DMS53 treated with DMSO at 0.1 percent for 48 hours (cell line): ENCODE data around the gene ART5.
"Not testable (repeated sequence)": the region's sequence is repeated elsewhere in the genome, so short reads cannot be mapped to it uniquely, and the experiment has no call there.

Experiments used
- DNase-seq: peaks from one replicate; lab custom pipeline; 2025; ENCODE audit not compliant: unreplicated experiment; lab: John Stamatoyannopoulos, UW

Gene ART5

GRCh38 chr11:3622521-3622920 is 19.3 kb downstream of the ART5 start:
- no peak for DNase-seq

- DNase-seq, result no peak
These were observed 23.8 kb downstream of the ART5 start for GRCh38 chr11:3617990-3618389.

GRCh38 chr11:3616721-3617460 is 24.9 kb downstream of the ART5 start:
- no peak for DNase-seq

GRCh38 chr11:3615998-3616397 is 25.8 kb downstream of the ART5 start:
- DNase-seq, result no peak

GRCh38 chr11:3614742-3615171 is 27.0 kb downstream of the ART5 start:
- DNase-seq, result no peak

- no peak for DNase-seq
These were observed 27.6 kb downstream of the ART5 start for GRCh38 chr11:3613998-3614741.

GRCh38 chr11:3611976-3612678 is 29.7 kb downstream of the ART5 start:
- DNase-seq, result no peak

- DNase-seq, result no peak
These were observed 30.9 kb downstream of the ART5 start for GRCh38 chr11:3610846-3611245.

- peak; percentile 45 for DNase-seq
These were observed 32.2 kb downstream of the ART5 start for GRCh38 chr11:3609416-3610265.

- no peak for DNase-seq
These were observed 36.0 kb downstream of the ART5 start for GRCh38 chr11:3605771-3606203.

- DNase-seq, result no peak
These were observed 36.5 kb downstream of the ART5 start for GRCh38 chr11:3605283-3605662.

- DNase-seq, result no peak
These were observed 37.6 kb downstream of the ART5 start for GRCh38 chr11:3604167-3604566.

- not testable (repeated sequence) for DNase-seq
These were observed 41.6 kb downstream of the ART5 start for GRCh38 chr11:3600201-3600600.

GRCh38 chr11:3597743-3598142 is 44.0 kb downstream of the ART5 start:
- DNase-seq, result not testable (repeated sequence)

- DNase-seq, result not testable (repeated sequence)
These were observed 50.5 kb downstream of the ART5 start for GRCh38 chr11:3591326-3591725.

GRCh38 chr11:3590193-3590592 is 51.6 kb downstream of the ART5 start:
- DNase-seq, result not testable (repeated sequence)

- not testable (repeated sequence) for DNase-seq
These were observed 53.0 kb downstream of the ART5 start for GRCh38 chr11:3588776-3589175.
